Natural killer cell (primary cell): ENCODE measurements around the gene CAVIN1. TPM values are rescaled to one million over a fixed set of nuclear protein-coding genes. Genes with fewer than 3 reads are reported as not detected.

Experiments used
- ATAC-seq, 3 donors: fragments of 150-1000 bp in 2 of 3; fragments of 200-7000 bp in 1 of 3; cut with Tn5 transposase; 1 replicate in 1 of 3; 2 replicates in 2 of 3; pipeline ENCODE4 v1.10.0; 2021; ENCODE audit warnings: mild to moderate bottlenecking in 2 of 3, moderate library complexity in 2 of 3
- DNase-seq, 2 donors: peaks; one replicate each; pipeline versions ENCODE4 v3.0.0 to v3.0.0-alpha.2; 2013 to 2021; ENCODE audit warnings: mixed read lengths in 1 of 2
- H3K27ac ChIP-seq: one replicate; pipeline ENCODE4 v1.5.1; 2013; ENCODE audit warnings: mild to moderate bottlenecking, low read length
- H3K27me3 ChIP-seq: one replicate; pipeline ENCODE4 v1.6.1; 2013; ENCODE audit warnings: low read length; ENCODE audit not compliant: control insufficient read depth, insufficient read depth
- H3K36me3 ChIP-seq: one replicate; pipeline ENCODE4 v1.6.1; 2013; ENCODE audit warnings: low read length; ENCODE audit not compliant: control insufficient read depth, insufficient read depth
- H3K4me1 ChIP-seq: one replicate; pipeline ENCODE4 v1.6.1; 2013; ENCODE audit warnings: low read length; ENCODE audit not compliant: control insufficient read depth, insufficient read depth
- H3K4me3 ChIP-seq: one replicate; pipeline ENCODE4 v1.5.1; 2013; ENCODE audit warnings: low read length
- H3K9me3 ChIP-seq: one replicate; pipeline ENCODE4 v1.6.1; 2013; ENCODE audit warnings: low read length; ENCODE audit not compliant: control insufficient read depth, insufficient read depth
- H3K27ac Mint-ChIP-seq, 2 donors: one replicate each; pipeline ENCODE4 v1.8.0; 2022; ENCODE audit warnings: mild to moderate bottlenecking in 2 of 2, mixed read lengths in 2 of 2, moderate library complexity in 1 of 2
- H3K27me3 Mint-ChIP-seq, 2 donors: one replicate each; pipeline ENCODE4 v1.8.0; 2022; ENCODE audit warnings: low read depth in 2 of 2, mixed read lengths in 2 of 2
- H3K36me3 Mint-ChIP-seq: one replicate; pipeline ENCODE4 v1.8.0; 2022; ENCODE audit warnings: mixed read lengths
- H3K4me1 Mint-ChIP-seq, 2 donors: one replicate each; pipeline ENCODE4 v1.8.0; 2022; ENCODE audit warnings: mixed read lengths in 2 of 2
- H3K4me3 Mint-ChIP-seq: one replicate; pipeline ENCODE4 v1.8.0; 2022; ENCODE audit warnings: mild to moderate bottlenecking, moderate library complexity, mixed read lengths
- H3K9me3 Mint-ChIP-seq, 2 donors: one replicate each; pipeline ENCODE4 v1.8.0; 2022; ENCODE audit warnings: mixed read lengths in 2 of 2
- WGBS: methylation state at CpG from one replicate; pipeline ENCODE4 v1.1.7; 2013; ENCODE audit warnings: missing lambda C conversion rate; ENCODE audit not compliant: insufficient coverage; 5-methylcytosine and 5-hydroxymethylcytosine counted together
- intact Hi-C: fragments of 100-400 bp; cut with micrococcal nuclease; formaldehyde crosslinking; loops from one replicate; pipeline ENCODE4 v1.14.2; 2022
- total RNA-seq, 4 donors: library from RNA; stranded (reverse); fragments of 120-200 nt in 1 of 4; gene quantifications; one replicate each; pipeline versions ENCODE4 v1.2.3 to v1.2.4, GENCODE V29; 2013 to 2022
- TF ChIP-seq, protein P1 (sequence below): fragments of 200-600 bp; IDR thresholded peaks from one replicate; pipeline ENCODE4 v1.8.0; 2022; ENCODE audit warnings: antibody characterized with exemption

CAVIN1 gene
- total RNA-seq, 3 donors from 2014 or later (not counting 1 experiment from before 2014, with no cell fraction given), result 0.11 to 0.20 TPM; not detected in 1

DNA sequence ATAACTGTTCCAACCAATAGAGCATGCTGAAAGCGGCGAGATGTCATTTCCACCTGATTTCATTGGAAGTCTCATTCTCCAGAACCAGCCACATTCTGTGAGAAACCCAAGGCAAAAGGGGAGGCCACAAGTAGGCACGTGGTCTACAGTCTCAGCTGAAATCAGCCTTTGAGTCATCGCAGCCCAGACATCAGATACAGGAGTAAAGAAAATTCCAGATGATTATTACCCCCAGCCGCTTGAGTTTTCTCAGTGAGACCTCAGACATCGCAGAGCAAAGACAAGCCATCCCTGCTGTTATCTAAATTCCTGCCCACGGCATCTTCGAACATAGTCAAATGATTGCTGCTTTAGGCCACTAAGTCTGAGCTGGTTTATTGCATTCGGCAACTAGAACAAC is 57.9 kb downstream of the CAVIN1 start:
- H3K27me3 ChIP-seq, result no peaks in the 10 kb centered on the region
- ATAC-seq (peak in 1 of 3 donors; percentile 27), DNase-seq (no peak)
- Mint-ChIP-seq H3K4me1 (peaks cover 76 to 84% of the 10 kb centered on the region in 2 donors), H3K4me3 (no peak overlapping the region), H3K9me3 (no peaks in the 10 kb centered on the region), H3K27ac (peak overlapping the region in 1 of 2 donors; percentile 66), H3K36me3 (no peaks in the 10 kb centered on the region), H3K27me3 (no peaks in the 10 kb centered on the region)
- H3K9me3 ChIP-seq, result no peaks in the 10 kb centered on the region
- no peak overlapping the region for H3K27ac ChIP-seq
- WGBS, result 85% methylated on average over 8 of the region's 9 CpGs
- TF ChIP-seq, protein P1, sequence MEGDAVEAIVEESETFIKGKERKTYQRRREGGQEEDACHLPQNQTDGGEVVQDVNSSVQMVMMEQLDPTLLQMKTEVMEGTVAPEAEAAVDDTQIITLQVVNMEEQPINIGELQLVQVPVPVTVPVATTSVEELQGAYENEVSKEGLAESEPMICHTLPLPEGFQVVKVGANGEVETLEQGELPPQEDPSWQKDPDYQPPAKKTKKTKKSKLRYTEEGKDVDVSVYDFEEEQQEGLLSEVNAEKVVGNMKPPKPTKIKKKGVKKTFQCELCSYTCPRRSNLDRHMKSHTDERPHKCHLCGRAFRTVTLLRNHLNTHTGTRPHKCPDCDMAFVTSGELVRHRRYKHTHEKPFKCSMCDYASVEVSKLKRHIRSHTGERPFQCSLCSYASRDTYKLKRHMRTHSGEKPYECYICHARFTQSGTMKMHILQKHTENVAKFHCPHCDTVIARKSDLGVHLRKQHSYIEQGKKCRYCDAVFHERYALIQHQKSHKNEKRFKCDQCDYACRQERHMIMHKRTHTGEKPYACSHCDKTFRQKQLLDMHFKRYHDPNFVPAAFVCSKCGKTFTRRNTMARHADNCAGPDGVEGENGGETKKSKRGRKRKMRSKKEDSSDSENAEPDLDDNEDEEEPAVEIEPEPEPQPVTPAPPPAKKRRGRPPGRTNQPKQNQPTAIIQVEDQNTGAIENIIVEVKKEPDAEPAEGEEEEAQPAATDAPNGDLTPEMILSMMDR, result no peak
- H3K4me3 ChIP-seq, result no peak overlapping the region
- no peaks in the 10 kb centered on the region for H3K36me3 ChIP-seq
- intact Hi-C loops, result no loop called here
- peaks cover 69% of the 10 kb centered on the region for H3K4me1 ChIP-seq

DNA sequence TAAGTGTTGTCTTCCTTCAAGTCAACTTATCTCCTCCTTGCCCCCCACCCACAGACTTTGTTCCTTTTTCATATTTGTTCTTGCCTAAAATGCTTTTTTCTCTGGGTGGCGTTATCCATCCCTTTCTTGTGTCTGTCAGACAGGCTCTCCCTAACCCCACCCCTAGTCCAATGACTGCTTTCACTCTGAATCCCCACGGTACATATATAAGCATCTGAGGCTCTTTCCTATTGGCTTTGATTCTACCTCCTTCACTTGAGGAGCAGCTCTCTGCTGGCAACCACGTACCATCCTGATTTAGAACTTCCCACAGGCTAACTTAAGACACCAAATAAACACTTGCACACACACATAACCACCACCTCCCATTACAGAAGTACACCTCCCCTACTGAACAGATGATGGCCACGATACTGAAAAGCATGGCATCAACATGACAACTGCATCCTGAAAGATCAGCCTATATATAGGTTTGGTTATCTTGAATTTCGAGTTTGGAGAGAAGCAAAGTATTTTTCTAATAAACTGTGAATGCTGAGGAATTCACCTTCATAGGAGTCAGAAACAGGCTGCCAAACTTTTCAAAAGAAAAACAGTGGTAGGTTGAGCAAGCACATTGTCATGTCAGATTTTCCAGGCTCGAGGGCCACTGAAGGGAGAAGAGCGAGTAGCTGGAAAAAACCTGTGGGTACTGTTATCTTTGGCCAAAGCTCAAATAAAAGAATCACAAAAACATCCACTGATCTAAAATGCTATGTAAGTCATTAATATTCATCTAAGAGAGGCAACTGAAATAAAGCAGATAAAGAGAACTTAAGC is 59.1 kb downstream of the CAVIN1 start:
- peak overlapping the region; percentile 4 for H3K4me3 Mint-ChIP-seq

DNA sequence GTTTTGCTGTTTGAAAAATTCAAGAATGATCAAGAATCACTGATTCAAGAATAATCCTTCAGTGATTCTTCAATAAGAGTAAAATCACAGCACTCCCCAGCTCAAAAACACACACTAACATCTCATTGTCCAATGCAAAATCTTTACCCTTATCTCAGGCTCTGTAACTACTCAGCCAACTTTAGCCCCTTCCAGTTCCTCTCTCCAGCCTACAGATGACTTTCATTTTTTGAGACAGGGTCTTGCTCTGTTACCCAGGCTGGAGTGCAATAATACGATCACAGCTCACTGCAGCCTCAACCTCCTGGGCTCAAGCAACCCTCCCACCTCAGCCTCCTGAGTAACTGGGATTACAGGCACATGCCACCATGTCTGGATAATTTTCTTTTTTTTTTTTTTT is 59.8 kb downstream of the CAVIN1 start:
- H3K27ac ChIP-seq, result no peak overlapping the region
- H3K4me1 ChIP-seq, result peaks cover 52% of the 10 kb centered on the region
- DNase-seq, result no peak
- peak overlapping the region; percentile 66 to 79 for H3K27ac Mint-ChIP-seq
- intact Hi-C loops, result no loop called here
- no peaks in the 10 kb centered on the region for H3K27me3 ChIP-seq
- H3K27me3 Mint-ChIP-seq, result no peaks in the 10 kb centered on the region
- no peak for ATAC-seq
- no peaks in the 10 kb centered on the region for H3K36me3 Mint-ChIP-seq
- H3K4me3 Mint-ChIP-seq, result peak overlapping the region; percentile 65
- H3K9me3 Mint-ChIP-seq, result no peaks in the 10 kb centered on the region
- H3K4me1 Mint-ChIP-seq, result peaks cover 74 to 78% of the 10 kb centered on the region in 2 donors
- no peaks in the 10 kb centered on the region for H3K9me3 ChIP-seq
- no peak overlapping the region for H3K4me3 ChIP-seq
- TF ChIP-seq, protein P1, result no peak
- 71% methylated on average over 1 of the region's 1 CpG for WGBS
- H3K36me3 ChIP-seq, result no peaks in the 10 kb centered on the region

More for the DNA sequence above, 59.1 kb downstream of the CAVIN1 start:
- ATAC-seq, result no peak
- Histone ChIP-seq H3K27ac (no peak overlapping the region), H3K9me3 (no peaks in the 10 kb centered on the region), H3K36me3 (no peaks in the 10 kb centered on the region), H3K4me1 (peaks cover 58% of the 10 kb centered on the region), H3K4me3 (no peak overlapping the region), H3K27me3 (no peaks in the 10 kb centered on the region)
- WGBS, result 53% methylated on average over 6 of the region's 7 CpGs
- TF ChIP-seq, protein P1, result no peak
- Mint-ChIP-seq H3K36me3 (no peaks in the 10 kb centered on the region), H3K27ac (peak overlapping the region; percentile 14 to 66), H3K4me1 (peaks cover 75 to 83% of the 10 kb centered on the region in 2 donors), H3K9me3 (no peaks in the 10 kb centered on the region), H3K27me3 (no peaks in the 10 kb centered on the region)
- no peak for DNase-seq
- intact Hi-C loops, result no loop called here
